K562 (cell line): ENCODE measurements around the gene MAPRE2. TPM values are rescaled to one million over a fixed set of nuclear protein-coding genes. Genes with fewer than 3 reads are reported as not detected.
A peak's percentile ranks its signal among the peaks of the same experiment; 100 is the strongest.

ENCODE experiments used
- ATAC-seq: fragments of 200-7000 bp; cut with Tn5 transposase; 3 replicates; pipeline ENCODE4 v1.9.1; 2020; ENCODE audit warnings: moderate library complexity
- BruUV-seq: library from RNA; stranded (reverse); fragments of 400-500 nt; replicated peaks from 2 replicates; lab custom pipeline; 2021; lab: Mats Ljungman, UMichigan
- CTCF ChIA-PET: fragments of 300-600 bp; formaldehyde crosslinking; extraction: SDS; loops from one replicate; lab custom pipeline; 2021; ENCODE audit warnings: low intra/inter-chr PET ratio; lab: Yijun Ruan, JAX
- POLR2A ChIA-PET: fragments of 300-600, 350-650 bp; sonication (Branson Sonifier 250); formaldehyde crosslinking; extraction: SDS; loops from one replicate; lab custom pipeline; 2021; ENCODE audit warnings: antibody characterized with exemption, inconsistent platforms; lab: Yijun Ruan, JAX
- DNase-seq, 4 experiments: peaks; one replicate each; pipeline versions ENCODE4 v3.0.0 to v3.0.0-alpha.2; 2011 to 2018; ENCODE audit warnings: low spot score in 3 of 4, mixed read lengths in 3 of 4; ENCODE audit errors: extremely low read depth in 1 of 4
- FAIRE-seq: peaks from 2 replicates; lab custom pipeline; 2011; peaks lifted over from hg19 to GRCh38; lab: Jason Lieb, UNC
- H2AFZ ChIP-seq: 2 replicates; pipeline ENCODE4 v1.6.0; 2011; ENCODE audit warnings: low read depth, low read length, control low read depth, inconsistent platforms
- H3K27ac ChIP-seq: fragments of 200-600 bp; 3 replicates; pipeline ENCODE4 v1.8.0; 2011; ENCODE audit warnings: low read depth, mild to moderate bottlenecking, control low read depth, inconsistent platforms, low read length, moderate library complexity, mixed read lengths; ENCODE audit errors: extremely low read depth
- H3K27me3 ChIP-seq, 2 experiments: fragments of 300-600 bp in 1 of 2; 2 replicates in 1 of 2; 3 replicates in 1 of 2; pipeline versions ENCODE4 v1.6.0 to v1.8.0; 2011; ENCODE audit warnings: inconsistent platforms in 2 of 2, low read length in 2 of 2, mild to moderate bottlenecking in 1 of 2, mixed read lengths in 1 of 2, moderate library complexity in 1 of 2; ENCODE audit not compliant: control insufficient read depth in 2 of 2, insufficient read depth in 2 of 2
- H3K36me3 ChIP-seq: fragments of 300-600 bp; 3 replicates; pipeline ENCODE4 v1.8.0; 2011; ENCODE audit warnings: mild to moderate bottlenecking, low read length, inconsistent platforms; ENCODE audit not compliant: control insufficient read depth, insufficient read depth
- H3K4me1 ChIP-seq, 2 experiments: fragments of 200-600 bp in 1 of 2; replicated peaks in 1 of 2; 2 replicates in 1 of 2; 3 replicates in 1 of 2; pipeline versions ENCODE4 v1.5.1 to v1.8.0; 2011; ENCODE audit warnings: inconsistent platforms in 2 of 2, low read length in 2 of 2, mild to moderate bottlenecking in 1 of 2, mixed read lengths in 1 of 2, moderate library complexity in 1 of 2; ENCODE audit not compliant: control insufficient read depth in 2 of 2, insufficient read depth in 2 of 2
- H3K4me2 ChIP-seq: 2 replicates; pipeline ENCODE4 v1.6.1; 2011; ENCODE audit warnings: low read length, control low read depth, inconsistent platforms, mixed read lengths; ENCODE audit not compliant: insufficient read depth
- H3K4me3 ChIP-seq: fragments of 200-600 bp; sonication (generic), shearing (Covaris generic); 2 replicates; pipeline ENCODE4 v1.5.1; 2016; ENCODE audit warnings: control low read depth, inconsistent platforms
- H3K79me2 ChIP-seq: fragments of 200-600 bp; 3 replicates; pipeline ENCODE4 v1.8.0; 2011; ENCODE audit warnings: low read length, inconsistent platforms; ENCODE audit not compliant: control insufficient read depth, insufficient read depth
- H3K9ac ChIP-seq, 2 experiments: 2 replicates each; pipeline versions ENCODE4 v1.6.0 to v1.6.1; 2011; ENCODE audit warnings: low read depth in 2 of 2, low read length in 2 of 2, control low read depth in 1 of 2, inconsistent platforms in 1 of 2, mild to moderate bottlenecking in 1 of 2, mixed read lengths in 1 of 2; ENCODE audit not compliant: insufficient read depth in 1 of 2
- H3K9me1 ChIP-seq: one replicate; pipeline ENCODE4 v1.6.0; 2011; ENCODE audit warnings: inconsistent platforms, mild to moderate bottlenecking, low read length, moderate library complexity; ENCODE audit not compliant: control insufficient read depth, insufficient read depth
- H3K9me3 ChIP-seq: replicated peaks from 2 replicates; pipeline ENCODE4 v1.5.1; 2011; ENCODE audit warnings: low read depth, low read length, inconsistent platforms; ENCODE audit not compliant: control insufficient read depth, insufficient read depth
- H4K20me1 ChIP-seq: replicated peaks from 2 replicates; pipeline ENCODE4 v1.6.1; 2011; ENCODE audit warnings: low read length, inconsistent platforms, mixed read lengths; ENCODE audit not compliant: control insufficient read depth, insufficient read depth
- HDGF ChIP-seq: fragments of 450-650 bp; IDR thresholded peaks from 2 replicates; pipeline ENCODE4 v1.6.1; 2016
- HNRNPH1 ChIP-seq: fragments of 200-400 bp; formaldehyde crosslinking; optimal IDR thresholded peaks from 2 replicates; pipeline ENCODE3; 2017; ENCODE audit warnings: low read depth, mild to moderate bottlenecking, low read length, moderate library complexity
- ILF3 ChIP-seq: fragments of 450-650 bp; IDR thresholded peaks from 2 replicates; pipeline ENCODE4 v1.6.1; 2018; ENCODE audit warnings: antibody characterized with exemption, mild to moderate bottlenecking, moderate library complexity, borderline replicate concordance
- TAF7 ChIP-seq: fragments of 450-650 bp; IDR thresholded peaks from 2 replicates; pipeline ENCODE4 v1.6.1; 2016; ENCODE audit warnings: missing genetic modification characterization, missing compliant biosample characterization
- ZBTB7A ChIP-seq: IDR thresholded peaks from 2 replicates; pipeline ENCODE4 v1.6.1; 2011; ENCODE audit warnings: low read depth, mild to moderate bottlenecking, low read length, moderate library complexity, borderline replicate concordance; ENCODE audit not compliant: control insufficient read depth
- ZNF668 ChIP-seq: fragments of 250-450 bp; sonication (Bioruptor Pico); IDR thresholded peaks from 2 replicates; pipeline ENCODE4 v1.8.0; 2022; ENCODE audit warnings: mild to moderate bottlenecking, inconsistent platforms
- WGBS: fragments of 100-300 bp; shearing (Covaris generic); methylation state at CpG from one replicate; pipeline ENCODE4 v1.1.6; 2016; ENCODE audit warnings: low coverage, mixed read lengths; ENCODE audit not compliant: insufficient coverage; ENCODE audit errors: missing lambda C conversion rate; 5-methylcytosine and 5-hydroxymethylcytosine counted together
- in situ Hi-C: fragments of 300-500 bp; cut with MboI; formaldehyde crosslinking; loops from 4 replicates; pipeline ENCODE4 v1.15.0; 2018; ENCODE audit warnings: inconsistent platforms, mixed read lengths
- intact Hi-C: fragments of 100-400 bp; cut with micrococcal nuclease; formaldehyde crosslinking; loops from 2 replicates; pipeline ENCODE4 v1.14.2; 2022
- polyA plus RNA-seq, 8 experiments: library from polyadenylated mRNA; depleted of rRNA in 4 of 8; stranded (reverse) in 5 of 8; unstranded in 3 of 8; fragments of >200 nt; fragmentation: Nextera tagmentation in 2 of 8; fragmentation: Illumina TruSeq in 1 of 8; extraction: Ambion mirVana in 2 of 8; extraction: Trizol in 1 of 8; gene quantifications; 2 replicates each; pipeline versions ENCODE4 v1.2.1 to v1.2.3, GENCODE V29; 2011 to 2014; ENCODE audit warnings: inconsistent platforms in 1 of 8, missing spikeins in 1 of 8
- total RNA-seq, 7 experiments: library from RNA; depleted of rRNA in 6 of 7; stranded (reverse); fragments of >200 nt in 6 of 7; fragmentation: Illumina TruSeq in 2 of 7; extraction: Trizol in 2 of 7; gene quantifications; 2 replicates each; pipeline versions ENCODE4 v1.2.1 to v1.2.3, GENCODE V29; 2011 to 2021; ENCODE audit warnings: low replicate concordance in 1 of 7
- TF ChIP-seq, protein P1 (sequence below), 2 experiments: fragments of 450-650 bp; conservative IDR thresholded peaks; 2 replicates each; pipeline ENCODE4 v1.6.1; 2017; ENCODE audit warnings: mild to moderate bottlenecking in 2 of 2, moderate library complexity in 2 of 2
- TF ChIP-seq, protein P2 (sequence below): sonication (generic); formaldehyde crosslinking; IDR thresholded peaks from 2 replicates; pipeline ENCODE4 v1.8.0; 2022; ENCODE audit warnings: mild to moderate bottlenecking, missing genetic modification reagents

The MAPRE2 gene
- total and polyA plus RNA-seq, 9 of the 15 experiments (the other 6 are each of a cell fraction or from before 2014, with no cell fraction given) = 32.3 to 70.7 (median 40.7) TPM

DNA sequence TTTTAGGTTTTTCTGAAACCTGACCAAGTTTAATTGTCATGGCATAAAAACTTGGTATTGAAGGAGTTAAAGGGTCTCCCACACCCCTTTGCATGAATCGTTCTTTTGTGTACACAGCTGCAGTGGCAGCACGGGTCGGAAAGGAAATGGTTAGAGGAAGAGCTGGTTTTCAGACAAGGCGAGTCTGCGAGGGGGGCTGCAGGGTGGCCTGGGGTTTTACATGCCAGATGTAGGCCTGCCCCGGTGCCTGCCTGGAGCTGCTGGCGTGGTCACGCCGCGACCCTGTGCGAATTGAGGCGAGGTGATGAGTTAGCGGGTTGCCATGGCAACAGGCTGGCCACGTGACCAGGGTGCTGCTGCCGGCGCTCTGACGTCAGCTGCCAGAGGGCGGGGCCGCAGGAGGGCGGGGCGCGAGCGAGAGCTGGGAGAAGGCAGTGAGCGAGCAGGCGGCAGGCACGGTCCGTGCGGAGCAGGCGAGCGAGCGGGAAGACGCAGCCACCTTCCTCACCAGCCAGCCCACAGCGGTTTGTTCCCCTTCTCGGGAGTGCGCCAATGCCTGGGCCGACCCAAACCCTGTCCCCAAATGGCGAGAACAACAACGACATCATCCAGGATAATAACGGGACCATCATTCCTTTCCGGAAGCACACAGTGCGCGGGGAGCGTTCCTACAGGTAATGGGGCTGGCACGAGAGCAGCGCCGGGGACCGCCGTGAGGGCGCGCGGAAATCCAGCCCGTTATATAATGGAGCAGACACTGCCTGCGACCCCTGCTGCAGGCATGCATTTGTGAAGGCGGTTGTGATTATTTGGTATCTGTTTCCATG lies at the start of gene MAPRE2 (continued):
- TF ChIP-seq HNRNPH1 = no peak
- TF ChIP-seq, protein P1, sequence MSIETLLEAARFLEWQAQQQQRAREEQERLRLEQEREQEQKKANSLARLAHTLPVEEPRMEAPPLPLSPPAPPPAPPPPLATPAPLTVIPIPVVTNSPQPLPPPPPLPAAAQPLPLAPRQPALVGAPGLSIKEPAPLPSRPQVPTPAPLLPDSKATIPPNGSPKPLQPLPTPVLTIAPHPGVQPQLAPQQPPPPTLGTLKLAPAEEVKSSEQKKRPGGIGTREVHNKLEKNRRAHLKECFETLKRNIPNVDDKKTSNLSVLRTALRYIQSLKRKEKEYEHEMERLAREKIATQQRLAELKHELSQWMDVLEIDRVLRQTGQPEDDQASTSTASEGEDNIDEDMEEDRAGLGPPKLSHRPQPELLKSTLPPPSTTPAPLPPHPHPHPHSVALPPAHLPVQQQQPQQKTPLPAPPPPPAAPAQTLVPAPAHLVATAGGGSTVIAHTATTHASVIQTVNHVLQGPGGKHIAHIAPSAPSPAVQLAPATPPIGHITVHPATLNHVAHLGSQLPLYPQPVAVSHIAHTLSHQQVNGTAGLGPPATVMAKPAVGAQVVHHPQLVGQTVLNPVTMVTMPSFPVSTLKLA (conservative IDR thresholded peaks at IDR 0.05) = peak; percentile 89 to 95

DNA sequence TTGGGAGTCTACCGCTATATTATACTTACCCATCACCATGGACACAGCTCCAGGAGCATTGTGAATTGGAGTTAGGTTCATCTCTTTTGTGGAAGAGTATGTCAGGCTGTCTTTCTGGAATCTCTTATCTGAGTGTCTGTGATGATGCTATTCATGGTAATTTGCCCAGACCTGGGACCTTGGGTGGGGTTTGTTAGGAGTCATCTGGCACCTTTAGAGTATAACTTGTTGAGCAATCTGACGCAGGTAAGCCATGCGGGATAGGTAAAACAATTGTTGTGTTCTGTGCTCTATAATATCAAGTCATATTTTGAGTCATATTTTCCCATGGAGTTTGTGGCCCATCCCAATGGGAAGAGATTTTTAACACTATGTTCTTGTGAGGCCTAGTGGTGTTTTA lies 49.7 kb upstream of the MAPRE2 start:
- Histone ChIP-seq H3K9me1 (no peaks in the 10 kb centered on the region), H2AFZ (no peak overlapping the region), H3K27me3 (peaks cover 2 to 9% of the 10 kb centered on the region in 2 experiments; a peak in 2 of 5 replicates), H3K4me1 (no peaks in the 10 kb centered on the region), H3K36me3 (no peaks in the 10 kb centered on the region), H3K9ac (no peak overlapping the region), H3K4me2 (no peak overlapping the region), H3K4me3 (no peak overlapping the region), H4K20me1 (no peaks in the 10 kb centered on the region), H3K9me3 (no peaks in the 10 kb centered on the region), H3K79me2 (no peaks in the 10 kb centered on the region), H3K27ac (no peak overlapping the region)
- no peak for TF ChIP-seq ZNF668 (CRISPR knock-in tag)
- TF ChIP-seq TAF7 = no peak
- TF ChIP-seq ILF3 = no peak
- TF ChIP-seq, protein P2, sequence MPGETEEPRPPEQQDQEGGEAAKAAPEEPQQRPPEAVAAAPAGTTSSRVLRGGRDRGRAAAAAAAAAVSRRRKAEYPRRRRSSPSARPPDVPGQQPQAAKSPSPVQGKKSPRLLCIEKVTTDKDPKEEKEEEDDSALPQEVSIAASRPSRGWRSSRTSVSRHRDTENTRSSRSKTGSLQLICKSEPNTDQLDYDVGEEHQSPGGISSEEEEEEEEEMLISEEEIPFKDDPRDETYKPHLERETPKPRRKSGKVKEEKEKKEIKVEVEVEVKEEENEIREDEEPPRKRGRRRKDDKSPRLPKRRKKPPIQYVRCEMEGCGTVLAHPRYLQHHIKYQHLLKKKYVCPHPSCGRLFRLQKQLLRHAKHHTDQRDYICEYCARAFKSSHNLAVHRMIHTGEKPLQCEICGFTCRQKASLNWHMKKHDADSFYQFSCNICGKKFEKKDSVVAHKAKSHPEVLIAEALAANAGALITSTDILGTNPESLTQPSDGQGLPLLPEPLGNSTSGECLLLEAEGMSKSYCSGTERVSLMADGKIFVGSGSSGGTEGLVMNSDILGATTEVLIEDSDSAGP = no peak
- TF ChIP-seq ZBTB7A = no peak
- TF ChIP-seq HDGF = no peak
- no peak for FAIRE-seq
- DNase-seq = no peak
- ChIA-PET CTCF (no interaction called here), POLR2A (interaction anchor here (0.6 kb wide), 1 partner anchor 249 kb away, joined by 4 read pairs; the partner anchor contains the start of gene ZNF397)
- intact Hi-C loops = no loop called here
- ATAC-seq = no peak
- BruUV-seq = no TSS peak
- in situ Hi-C loops = no loop called here
- WGBS = 13% methylated on average over 3 of the region's 3 CpGs
